Measurements from ENCODE around the gene RPAP3. TPM values are rescaled to one million over a fixed set of nuclear protein-coding genes. Genes with fewer than 3 reads are reported as not detected.

Gene RPAP3
- total and polyA plus RNA-seq, 2 of the 4 experiments (the other 2 are of a cell fraction) = 10.6 to 13.4 TPM

- H2BK120ac ChIP-seq (ENCODE audit: low read depth, low read length) = no peak overlapping the region
- no peak overlapping the region for H2BK5ac ChIP-seq (ENCODE audit: low read depth, low read length, poor library complexity, severe bottlenecking)
- BruUV-seq (replicated peaks) = no TSS peak
- no peaks in the 10 kb centered on the region for H3K79me1 ChIP-seq (ENCODE audit: low read depth in 1 of 2, low read length in 2 of 2)
- no peak overlapping the region for H4K8ac ChIP-seq (ENCODE audit: low read depth in 2 of 2, low read length in 2 of 2)
- ATAC-seq (ENCODE audit: low read depth) = peak; percentile 27; the same call in 1 of the 2 replicates
- H2AK9ac ChIP-seq (replicated peaks; ENCODE audit: low read depth, low read length, poor library complexity) = no peak overlapping the region
- no peak overlapping the region for H3K23ac ChIP-seq (ENCODE audit: low read depth, low read length)
- no peak overlapping the region for H4K91ac ChIP-seq (ENCODE audit: insufficient read depth, low read depth, low read length)
- H3K56ac ChIP-seq (ENCODE audit: extremely low read depth, insufficient read depth, low read length) = no peak overlapping the region
- H3K4ac ChIP-seq (ENCODE audit: low read depth, low read length) = no peak overlapping the region
- in situ Hi-C loops (cut with MboI; ENCODE audit: low sequenced_read_pairs) = no loop called here
- no peak overlapping the region for H2BK20ac ChIP-seq (ENCODE audit: low read depth, low read length)
- no peak overlapping the region for H2BK15ac ChIP-seq (ENCODE audit: low read depth, low read length)
- no peak for TF ChIP-seq CHD1 (IDR thresholded peaks at IDR 0.05; ENCODE audit: low read depth, low read length)
- no peak for TF ChIP-seq POLR2A (IDR thresholded peaks at IDR 0.05; ENCODE audit: low read depth, low read length)
- no peak for TF ChIP-seq NFE2L2 (IDR thresholded peaks at IDR 0.05; ENCODE audit: low read depth, low read length)
- no peak for TF ChIP-seq BHLHE40 (IDR thresholded peaks at IDR 0.05; ENCODE audit: low read depth, low read length)
- TF ChIP-seq MXI1 (IDR thresholded peaks at IDR 0.05; ENCODE audit: borderline replicate concordance, low read depth, low read length) = no peak
- TF ChIP-seq RAD21 (IDR thresholded peaks at IDR 0.05; ENCODE audit: low read length) = no peak
- no peak for TF ChIP-seq USF2 (IDR thresholded peaks at IDR 0.05; ENCODE audit: low read depth, low read length)
- no peak for TF ChIP-seq MAFK (IDR thresholded peaks at IDR 0.05; ENCODE audit: low read depth, low read length)
- no peak for TF ChIP-seq SMC3 (IDR thresholded peaks at IDR 0.05; ENCODE audit: low read depth, low read length)
- no peak for TF ChIP-seq CEBPB (IDR thresholded peaks at IDR 0.05; ENCODE audit: low read depth, low read length)
- no peak overlapping the region for H3K27ac ChIP-seq (ENCODE audit: insufficient read depth, low read length)
- H3K9me1 ChIP-seq (ENCODE audit: insufficient read depth, low read length) = no peaks in the 10 kb centered on the region
- dilution Hi-C loops (cut with HindIII; ENCODE audit: low sequenced_read_pairs, unreplicated experiment) = no loop called here
- H4K5ac ChIP-seq (ENCODE audit: low read depth, low read length) = no peak overlapping the region
- H3K27me3 ChIP-seq (ENCODE audit: control insufficient read depth, insufficient read depth, low read length) = no peaks in the 10 kb centered on the region
- H3K4me3 ChIP-seq (ENCODE audit: insufficient read depth, low read depth, low read length) = no peak overlapping the region
- DNase-seq = no peak
- peaks cover 8% of the 10 kb centered on the region for H3K9me3 ChIP-seq (ENCODE audit: control insufficient read depth, insufficient read depth, low read length)
- POLR2A ChIA-PET (ENCODE audit: unreplicated experiment) = no interaction called here
- H2AFZ ChIP-seq (replicated peaks; ENCODE audit: low read length, poor library complexity) = no peak overlapping the region
- no peaks in the 10 kb centered on the region for H3K4me1 ChIP-seq (ENCODE audit: control insufficient read depth, insufficient read depth, low read length)
- H3K36me3 ChIP-seq (ENCODE audit: control insufficient read depth, insufficient read depth, low read length) = no peaks in the 10 kb centered on the region
- no peaks in the 10 kb centered on the region for H4K20me1 ChIP-seq (ENCODE audit: insufficient read depth, low read length)
- H3K14ac ChIP-seq (replicated peaks; ENCODE audit: low read depth, low read length) = no peak overlapping the region
- no peak overlapping the region for H3K18ac ChIP-seq (ENCODE audit: low read depth, low read length)
- H3K9ac ChIP-seq (ENCODE audit: low read depth, low read length) = no peak overlapping the region
- 0% methylated on average over 1 of the region's 2 CpGs; no CpG with 5 or more reads in 1 of the 2 experiments for WGBS, 2 experiments (ENCODE audit: extremely low coverage in 2 of 2, insufficient read length in 1 of 2)
- no peak overlapping the region for H2AK5ac ChIP-seq (ENCODE audit: low read depth, low read length)
- CTCF ChIA-PET = no interaction called here
- no peak overlapping the region for H3K4me2 ChIP-seq (ENCODE audit: low read depth, low read length)
- intact Hi-C loops (cut with micrococcal nuclease) = no loop called here
Measured at GRCh38 chr12:47614521-47614920, 91.3 kb downstream of the RPAP3 start.
